Breast epithelium (tissue), 4 donors: ENCODE measurements around the gene ZBTB44. TPM values are rescaled to one million over a fixed set of nuclear protein-coding genes. Genes with fewer than 3 reads are reported as not detected.

Experiments
- DNase-seq, 2 donors: peaks; one replicate each; pipeline ENCODE4 v3.0.0-alpha.2; 2019; ENCODE audit warnings: low spot score in 2 of 2
- H3K27ac ChIP-seq, 2 donors: fragments of 200-600 bp; sonication (generic) in 1 of 2; one replicate each; pipeline ENCODE4 v1.5.1; 2016 to 2019; ENCODE audit warnings: mild to moderate bottlenecking in 1 of 2
- H3K27me3 ChIP-seq, 2 donors: fragments of 200-600 bp; sonication (generic) in 1 of 2; one replicate each; pipeline versions ENCODE4 v1.5.1 to v1.6.0; 2017 to 2019; ENCODE audit warnings: control low read depth in 1 of 2, mild to moderate bottlenecking in 1 of 2
- H3K36me3 ChIP-seq: fragments of 200-600 bp; one replicate; pipeline ENCODE4 v1.5.1; 2019
- H3K4me1 ChIP-seq, 2 donors: fragments of 200-600 bp; sonication (generic); one replicate each; pipeline ENCODE4 v1.5.1; 2016 to 2019; ENCODE audit warnings: control low read depth in 1 of 2
- H3K4me3 ChIP-seq, 3 donors: fragments of 200-600 bp; sonication (generic); 1 replicate in 2 of 3; 2 replicates in 1 of 3; pipeline ENCODE4 v1.5.1; 2016 to 2019; ENCODE audit warnings: mild to moderate bottlenecking in 3 of 3, moderate library complexity in 2 of 3
- H3K9me3 ChIP-seq, 2 donors: fragments of 200-600 bp; sonication (generic) in 1 of 2; one replicate each; pipeline ENCODE4 v1.5.1; 2016 to 2019; ENCODE audit warnings: control low read depth in 1 of 2
- POLR2A ChIP-seq: fragments of 450-650 bp; IDR thresholded peaks from one replicate; pipeline ENCODE4 v1.6.1; 2016; ENCODE audit warnings: antibody characterized with exemption, mild to moderate bottlenecking, moderate library complexity
- POLR2AphosphoS5 ChIP-seq, 3 donors: sonication (generic); formaldehyde crosslinking; IDR thresholded peaks; one replicate each; pipeline ENCODE4 v1.6.1; 2017; ENCODE audit warnings: antibody characterized with exemption in 3 of 3
- intact Hi-C: fragments of 100-400 bp; cut with DNase I; formaldehyde crosslinking; loops from one replicate; pipeline ENCODE4 v1.15.1; 2023; ENCODE audit warnings: low total_unique reads
- total RNA-seq, 3 donors: library from RNA; depleted of rRNA; stranded (reverse); fragments of >200 nt; gene quantifications; one replicate each; pipeline ENCODE4 v1.1.0, GENCODE V29; 2016
- TF ChIP-seq, protein P1 (sequence below), 3 donors: fragments of 450-650 bp; IDR thresholded peaks; one replicate each; pipeline ENCODE4 v1.5.1; 2016 to 2017; ENCODE audit warnings: antibody characterized with exemption in 3 of 3, mild to moderate bottlenecking in 3 of 3, moderate library complexity in 3 of 3

ZBTB44 gene
- total RNA-seq, 3 donors from 2014 or later, result 73.8 to 111 (median 107) TPM

- no peaks in the 10 kb centered on the region for H3K4me1 ChIP-seq
- peak overlapping the region; percentile 84 to 92 (median 86) for H3K4me3 ChIP-seq
- no peaks in the 10 kb centered on the region for H3K27me3 ChIP-seq
- TF ChIP-seq POLR2A (no peak), POLR2AphosphoS5 (IDR thresholded peaks at IDR 0.05) (peak in 1 of 3 donors; percentile 4)
- TF ChIP-seq, protein P1, sequence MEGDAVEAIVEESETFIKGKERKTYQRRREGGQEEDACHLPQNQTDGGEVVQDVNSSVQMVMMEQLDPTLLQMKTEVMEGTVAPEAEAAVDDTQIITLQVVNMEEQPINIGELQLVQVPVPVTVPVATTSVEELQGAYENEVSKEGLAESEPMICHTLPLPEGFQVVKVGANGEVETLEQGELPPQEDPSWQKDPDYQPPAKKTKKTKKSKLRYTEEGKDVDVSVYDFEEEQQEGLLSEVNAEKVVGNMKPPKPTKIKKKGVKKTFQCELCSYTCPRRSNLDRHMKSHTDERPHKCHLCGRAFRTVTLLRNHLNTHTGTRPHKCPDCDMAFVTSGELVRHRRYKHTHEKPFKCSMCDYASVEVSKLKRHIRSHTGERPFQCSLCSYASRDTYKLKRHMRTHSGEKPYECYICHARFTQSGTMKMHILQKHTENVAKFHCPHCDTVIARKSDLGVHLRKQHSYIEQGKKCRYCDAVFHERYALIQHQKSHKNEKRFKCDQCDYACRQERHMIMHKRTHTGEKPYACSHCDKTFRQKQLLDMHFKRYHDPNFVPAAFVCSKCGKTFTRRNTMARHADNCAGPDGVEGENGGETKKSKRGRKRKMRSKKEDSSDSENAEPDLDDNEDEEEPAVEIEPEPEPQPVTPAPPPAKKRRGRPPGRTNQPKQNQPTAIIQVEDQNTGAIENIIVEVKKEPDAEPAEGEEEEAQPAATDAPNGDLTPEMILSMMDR (IDR thresholded peaks at IDR 0.05), result no peak
- DNase-seq, result peak; percentile 28 to 57
- intact Hi-C loops, result no loop called here
- peak overlapping the region; percentile 97 to 98 for H3K27ac ChIP-seq
- no peaks in the 10 kb centered on the region for H3K9me3 ChIP-seq
- no peaks in the 10 kb centered on the region for H3K36me3 ChIP-seq
Observed at GRCh38 chr11:130315354-130315970, 745 bp upstream of the ZBTB44 start.

- H3K27me3 ChIP-seq, result no peaks in the 10 kb centered on the region
- peak overlapping the region; percentile 84 to 92 (median 86) for H3K4me3 ChIP-seq
- DNase-seq, result peak; percentile 39 to 54
- H3K4me1 ChIP-seq, result no peaks in the 10 kb centered on the region
- peak overlapping the region; percentile 97 to 98 for H3K27ac ChIP-seq
- no peaks in the 10 kb centered on the region for H3K36me3 ChIP-seq
- TF ChIP-seq, protein P1 (IDR thresholded peaks at IDR 0.05), result no peak
- TF ChIP-seq POLR2AphosphoS5 (IDR thresholded peaks at IDR 0.05) (no peak), POLR2A (no peak)
- intact Hi-C loops, result no loop called here
- no peaks in the 10 kb centered on the region for H3K9me3 ChIP-seq
Observed at GRCh38 chr11:130314184-130314749, 450 bp downstream of the ZBTB44 start.

DNA sequence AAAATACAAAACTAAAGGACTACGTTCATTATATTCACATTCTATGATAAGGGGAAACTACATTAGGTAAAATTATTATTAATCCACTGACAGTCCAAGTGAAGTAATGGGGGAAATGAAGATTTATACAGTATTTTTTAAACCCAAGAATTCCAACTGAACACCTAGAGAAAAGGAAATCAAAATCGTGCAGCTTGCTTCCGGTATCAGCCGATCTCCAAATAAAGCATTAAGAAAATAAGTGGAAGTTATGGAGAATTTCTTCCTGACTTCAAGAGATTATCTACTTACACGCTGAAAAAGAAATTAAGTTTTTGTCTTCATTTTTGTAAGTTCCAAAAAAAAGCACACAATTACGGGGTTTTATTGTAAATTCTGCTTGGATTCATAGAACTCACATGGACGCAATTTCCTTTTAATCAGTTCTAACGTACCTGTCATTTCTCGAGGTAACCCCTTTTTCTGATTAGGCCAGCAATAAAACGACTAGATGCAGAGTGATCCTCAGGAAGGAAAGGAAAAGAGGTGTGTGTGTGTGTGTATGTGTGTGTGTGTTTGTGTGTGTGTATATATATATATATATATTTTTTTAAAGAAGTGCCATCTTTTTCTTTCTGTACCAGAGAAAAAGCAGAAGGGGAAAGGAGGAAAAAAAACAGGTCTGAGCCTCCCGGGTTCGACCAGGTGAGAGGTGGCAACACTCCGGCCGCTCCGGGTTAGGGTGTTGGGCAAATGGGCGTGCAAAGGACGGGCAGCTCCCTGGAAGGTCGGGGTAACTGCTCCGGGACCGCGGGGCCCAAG lies 1.1 kb downstream of the ZBTB44 start:
- Histone ChIP-seq H3K9me3 (no peaks in the 10 kb centered on the region), H3K4me1 (no peaks in the 10 kb centered on the region), H3K36me3 (no peaks in the 10 kb centered on the region), H3K27ac (peak overlapping the region; percentile 97 to 98), H3K27me3 (no peaks in the 10 kb centered on the region), H3K4me3 (peak overlapping the region; percentile 84 to 92 (median 86))
- intact Hi-C loops, result no loop called here
- no peak for DNase-seq
- TF ChIP-seq POLR2AphosphoS5 (IDR thresholded peaks at IDR 0.05) (no peak), POLR2A (no peak)
- TF ChIP-seq, protein P1 (IDR thresholded peaks at IDR 0.05), result no peak

- DNase-seq, result no peak
- Histone ChIP-seq H3K4me1 (no peaks in the 10 kb centered on the region), H3K9me3 (no peaks in the 10 kb centered on the region), H3K27me3 (no peaks in the 10 kb centered on the region), H3K4me3 (peak overlapping the region in 1 of 3 donors; percentile 84), H3K36me3 (no peaks in the 10 kb centered on the region), H3K27ac (no peak overlapping the region)
- intact Hi-C loops, result no loop called here
- TF ChIP-seq POLR2A (no peak), POLR2AphosphoS5 (IDR thresholded peaks at IDR 0.05) (no peak)
- TF ChIP-seq, protein P1 (IDR thresholded peaks at IDR 0.05), result no peak
Observed at GRCh38 chr11:130312046-130312445, 2.7 kb downstream of the ZBTB44 start.

DNA sequence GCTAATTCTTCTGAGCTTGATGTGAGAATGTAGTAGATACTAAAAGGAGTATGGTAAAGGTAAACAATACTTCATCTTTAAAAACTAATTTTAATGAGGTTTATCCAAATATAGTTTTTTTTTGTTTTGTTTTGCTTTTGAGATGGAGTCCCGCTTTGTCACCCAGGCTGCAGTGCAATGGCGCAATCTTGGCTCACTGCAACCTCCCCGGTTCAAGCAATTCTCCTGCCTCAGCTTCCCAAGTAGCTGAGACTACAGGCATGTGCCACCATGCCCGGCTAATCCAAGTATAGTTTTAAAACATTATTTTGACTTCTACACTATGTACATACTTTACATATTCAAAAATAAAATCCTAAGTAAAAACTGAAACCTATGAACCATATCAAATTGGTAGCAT lies 4.1 kb downstream of the ZBTB44 start:
- intact Hi-C loops, result no loop called here
- no peaks in the 10 kb centered on the region for H3K27me3 ChIP-seq
- no peak overlapping the region for H3K4me3 ChIP-seq
- no peak overlapping the region for H3K27ac ChIP-seq
- DNase-seq, result no peak
- no peaks in the 10 kb centered on the region for H3K9me3 ChIP-seq
- TF ChIP-seq POLR2A (no peak), POLR2AphosphoS5 (IDR thresholded peaks at IDR 0.05) (no peak)
- TF ChIP-seq, protein P1 (IDR thresholded peaks at IDR 0.05), result no peak
- no peaks in the 10 kb centered on the region for H3K4me1 ChIP-seq
- no peaks in the 10 kb centered on the region for H3K36me3 ChIP-seq
